ENCODE data around the gene ARTN.

Gene ARTN

DNA sequence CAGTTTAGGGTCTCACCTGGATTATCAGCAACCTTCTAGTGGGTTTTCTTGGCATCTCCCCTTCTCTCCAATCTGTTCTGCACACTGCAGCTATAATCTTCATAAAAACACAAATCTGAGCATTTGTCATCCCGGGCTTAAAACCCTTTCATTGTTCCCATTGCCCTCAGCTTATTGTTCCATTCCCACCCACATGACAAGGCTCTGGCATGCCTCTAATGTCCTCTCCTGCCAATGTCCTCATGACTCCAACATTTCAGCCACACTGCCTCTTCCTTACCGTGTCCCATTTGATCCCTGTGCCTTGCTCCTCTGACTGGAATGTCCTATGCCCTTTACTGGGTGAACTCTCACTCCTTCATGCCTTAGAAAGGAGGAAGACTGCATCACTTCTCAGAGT lies 28.7 kb downstream of the ARTN start:
- intact Hi-C loops (cut with DNase I), result no loop called here
- peak in 21 of 42 donors; percentile 32 to 86 (median 60) for DNase-seq

DNA sequence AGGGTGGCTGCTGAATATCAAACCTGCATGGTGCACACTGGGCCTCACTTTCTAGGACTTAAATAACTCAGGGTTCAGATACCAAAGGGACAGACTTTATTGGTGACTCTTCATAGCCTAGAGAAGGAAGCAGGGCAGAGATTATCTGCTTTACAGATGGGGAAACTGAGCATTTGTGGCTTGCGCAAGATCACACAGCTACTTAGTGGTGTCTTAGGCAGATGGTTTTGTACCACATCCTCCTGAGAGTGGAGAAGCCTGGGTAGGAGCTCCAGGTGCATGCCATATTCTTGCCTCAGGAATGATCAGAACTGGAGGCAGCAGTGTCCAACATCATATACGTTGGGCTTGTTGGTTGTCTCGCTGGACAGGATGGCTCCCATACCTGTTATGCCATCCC lies 29.4 kb downstream of the ARTN start:
- intact Hi-C loops (cut with DNase I), result no loop called here
- no peak for DNase-seq

DNA sequence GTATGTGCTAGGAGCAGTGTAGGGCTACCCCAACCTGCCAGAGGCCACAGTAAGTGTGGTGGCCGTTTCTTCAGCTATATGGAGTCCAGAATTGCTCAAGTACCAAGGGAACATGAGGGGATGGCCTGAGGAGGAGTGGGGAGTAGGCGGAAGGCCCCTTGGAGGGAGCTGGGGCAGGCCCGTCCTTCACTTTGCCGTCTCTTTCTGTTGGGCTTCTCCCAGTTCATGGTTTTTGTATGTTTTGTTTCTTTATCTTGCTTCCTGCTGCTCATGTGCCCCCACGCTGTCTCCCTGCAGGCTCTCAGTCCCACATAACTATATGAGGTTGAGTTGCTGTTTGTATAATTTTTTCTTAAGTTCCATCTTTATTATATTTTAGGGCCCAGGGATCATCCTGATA lies 30.3 kb downstream of the ARTN start:
- intact Hi-C loops (cut with DNase I), result no loop called here
- DNase-seq, result no peak

DNA sequence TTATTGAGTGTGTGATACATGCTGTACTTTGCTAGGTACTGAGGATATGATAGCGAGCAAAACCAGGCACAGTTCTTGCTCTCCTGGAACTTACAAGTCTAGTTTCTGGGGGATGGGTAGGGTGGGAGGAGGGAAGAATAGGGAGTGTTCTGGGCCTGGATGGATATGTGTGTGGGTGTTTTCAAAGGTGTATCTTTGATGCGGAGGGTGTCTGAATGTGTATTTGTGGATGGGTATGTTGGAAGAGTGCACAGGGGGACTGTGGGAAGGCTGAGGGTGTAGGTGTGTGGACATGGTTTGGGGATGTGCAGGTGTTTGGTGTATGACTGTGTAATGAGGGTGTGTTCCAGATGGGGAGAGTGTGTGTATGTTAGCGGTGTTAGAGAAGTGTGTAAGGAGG lies 31.7 kb downstream of the ARTN start:
- peak in 9 of 42 donors; percentile 24 to 72 (median 46) for DNase-seq
- intact Hi-C loops (cut with DNase I), result no loop called here

DNA sequence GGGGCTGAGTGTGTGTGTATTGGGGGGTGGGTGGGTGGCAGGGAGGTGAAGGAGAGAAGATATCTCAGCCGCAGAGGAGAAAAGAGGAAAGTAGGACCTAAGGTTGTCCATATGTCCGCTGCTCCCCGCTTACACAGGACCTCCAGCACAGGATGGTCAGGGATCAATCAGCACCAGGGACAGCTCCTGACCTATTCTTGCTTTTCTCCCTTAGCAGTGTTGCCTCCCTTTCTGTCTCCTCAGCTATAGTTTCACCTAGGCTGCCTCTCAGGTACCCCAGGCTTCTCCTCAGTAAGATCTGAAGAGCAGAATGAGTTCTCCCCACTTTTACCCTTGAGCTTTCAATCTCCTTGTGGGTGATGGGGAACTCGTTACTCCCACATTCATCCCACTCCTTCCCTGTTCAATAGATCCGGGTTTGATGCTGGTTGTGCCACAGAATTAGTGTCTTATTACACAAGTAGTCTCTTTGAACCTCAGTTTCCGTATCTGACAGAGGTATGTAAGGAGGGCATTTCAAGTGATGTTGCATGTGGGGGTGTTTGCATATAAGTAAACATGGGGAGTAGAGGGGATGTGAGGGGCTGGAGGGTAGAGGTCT lies 34.8 kb downstream of the ARTN start:
- intact Hi-C loops (cut with DNase I), result no loop called here
- DNase-seq, result peak in 1 of 42 donors; percentile 69

DNA sequence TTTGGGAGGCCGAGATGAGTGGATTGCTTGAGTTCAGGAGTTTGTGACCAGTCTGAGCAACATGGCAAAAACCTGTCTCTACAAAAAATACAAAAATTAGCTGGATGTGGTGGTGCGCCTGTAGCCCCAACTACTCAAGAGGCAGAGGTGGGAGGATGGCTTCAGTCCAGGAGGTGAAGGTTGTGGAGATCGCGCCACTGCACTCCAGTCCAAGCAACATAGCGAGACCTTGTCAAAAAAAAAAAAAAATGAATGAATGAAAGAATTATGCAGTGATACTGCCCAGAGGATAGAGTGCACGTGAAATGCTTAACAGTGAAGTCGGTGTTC lies 35.8 kb downstream of the ARTN start:
- peak in 1 of 42 donors; percentile 9 for DNase-seq
- intact Hi-C loops (cut with DNase I), result no loop called here

DNA sequence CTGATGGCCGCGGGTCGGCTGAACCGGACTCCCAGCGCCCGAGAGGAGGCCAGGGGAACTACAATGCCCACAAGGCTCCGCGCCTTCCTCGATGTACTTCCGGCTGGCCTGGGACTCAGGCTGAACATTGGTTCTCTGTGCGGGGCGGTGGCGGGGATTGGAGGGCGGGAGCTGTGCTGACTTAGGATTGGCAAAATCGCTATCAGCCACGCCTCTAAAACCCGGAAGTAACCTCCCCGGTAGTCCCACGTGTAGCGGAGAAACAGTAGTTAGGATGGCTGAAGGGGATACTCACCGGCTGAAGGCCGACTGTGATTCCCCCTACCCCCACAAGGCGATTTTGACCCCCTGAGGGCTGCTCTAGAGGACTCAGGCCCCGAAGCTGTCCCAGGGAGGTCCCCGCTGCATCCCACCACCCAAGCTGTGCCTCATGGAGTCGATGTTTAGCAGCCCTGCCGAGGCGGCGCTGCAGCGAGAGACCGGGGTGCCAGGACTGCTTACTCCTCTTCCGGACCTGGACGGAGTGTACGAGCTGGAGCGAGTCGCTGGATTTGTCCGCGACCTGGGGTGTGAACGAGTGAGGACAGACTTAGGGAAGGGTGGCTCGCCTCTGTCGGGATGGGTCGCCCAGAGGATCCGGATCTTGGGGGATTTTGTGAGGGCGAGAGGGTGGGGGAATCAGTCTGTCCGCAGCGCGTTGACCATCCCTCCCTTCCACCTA lies 36.3 kb downstream of the ARTN start, which contains the start of gene DPH2:
TSS of gene DPH2 (plus strand) at position 265 of the 721 bp plus-strand sequence. CDS start at position 431, 166 bp downstream.
- DNase-seq, result peak; percentile 95 to 100 (median 98)
- intact Hi-C loops (cut with DNase I), result no loop called here

DNA sequence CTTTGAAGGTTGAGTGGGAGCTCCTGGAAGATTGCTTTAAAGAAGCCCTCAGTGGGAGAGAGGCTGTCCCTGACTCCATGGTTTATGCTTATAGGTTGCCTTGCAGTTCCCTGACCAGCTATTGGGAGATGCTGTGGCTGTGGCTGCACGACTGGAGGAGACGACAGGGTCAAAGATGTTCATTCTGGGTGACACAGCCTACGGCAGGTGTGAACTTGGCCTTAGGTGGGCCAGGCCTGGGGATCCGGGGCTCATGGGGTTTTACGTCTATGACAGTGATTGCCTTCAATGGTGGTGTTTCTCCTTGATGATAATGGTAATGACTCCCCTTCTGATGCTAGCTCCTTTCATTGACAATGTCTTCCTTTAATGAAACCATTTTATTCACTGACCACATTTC lies 36.9 kb downstream of the ARTN start:
- intact Hi-C loops (cut with DNase I), result no loop called here
- no peak for DNase-seq

DNA sequence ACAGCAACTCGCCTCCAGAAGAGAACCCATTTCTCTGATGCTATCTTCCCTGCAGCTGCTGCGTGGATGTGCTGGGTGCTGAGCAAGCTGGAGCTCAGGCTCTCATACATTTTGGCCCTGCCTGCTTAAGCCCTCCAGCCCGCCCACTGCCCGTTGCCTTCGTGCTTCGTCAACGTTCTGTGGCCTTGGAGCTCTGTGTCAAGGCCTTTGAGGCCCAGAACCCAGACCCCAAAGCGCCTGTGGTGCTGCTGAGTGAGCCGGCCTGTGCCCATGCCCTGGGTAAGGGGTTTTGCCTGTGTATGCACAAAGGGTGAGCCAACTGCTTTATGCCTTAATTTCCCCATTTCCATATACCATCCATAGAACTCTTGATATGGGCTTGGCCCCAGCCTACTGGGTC lies 37.3 kb downstream of the ARTN start:
- no peak for DNase-seq

DNA sequence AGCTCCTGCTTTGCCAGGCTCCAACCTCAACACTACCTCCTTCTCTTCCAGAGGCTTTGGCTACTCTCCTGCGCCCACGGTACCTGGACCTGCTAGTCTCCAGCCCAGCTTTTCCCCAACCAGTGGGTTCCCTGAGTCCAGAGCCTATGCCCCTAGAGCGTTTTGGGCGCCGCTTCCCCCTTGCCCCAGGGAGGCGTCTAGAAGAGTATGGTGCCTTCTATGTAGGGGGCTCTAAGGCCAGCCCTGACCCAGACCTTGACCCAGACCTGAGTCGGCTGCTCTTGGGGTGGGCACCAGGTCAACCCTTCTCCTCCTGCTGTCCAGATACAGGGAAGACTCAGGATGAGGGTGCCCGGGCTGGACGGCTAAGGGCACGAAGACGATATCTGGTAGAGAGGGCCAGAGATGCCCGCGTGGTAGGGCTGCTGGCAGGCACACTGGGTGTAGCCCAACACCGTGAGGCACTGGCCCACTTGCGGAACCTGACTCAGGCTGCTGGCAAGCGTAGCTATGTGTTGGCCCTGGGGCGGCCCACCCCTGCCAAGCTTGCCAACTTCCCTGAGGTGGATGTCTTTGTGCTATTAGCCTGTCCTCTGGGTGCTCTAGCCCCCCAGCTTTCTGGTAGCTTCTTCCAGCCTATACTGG lies 37.9 kb downstream of the ARTN start:
- intact Hi-C loops (cut with DNase I), result no loop called here
- DNase-seq, result no peak

More for the DNA sequence above, 37.3 kb downstream of the ARTN start:
- intact Hi-C loops (cut with DNase I), result no loop called here

DNA sequence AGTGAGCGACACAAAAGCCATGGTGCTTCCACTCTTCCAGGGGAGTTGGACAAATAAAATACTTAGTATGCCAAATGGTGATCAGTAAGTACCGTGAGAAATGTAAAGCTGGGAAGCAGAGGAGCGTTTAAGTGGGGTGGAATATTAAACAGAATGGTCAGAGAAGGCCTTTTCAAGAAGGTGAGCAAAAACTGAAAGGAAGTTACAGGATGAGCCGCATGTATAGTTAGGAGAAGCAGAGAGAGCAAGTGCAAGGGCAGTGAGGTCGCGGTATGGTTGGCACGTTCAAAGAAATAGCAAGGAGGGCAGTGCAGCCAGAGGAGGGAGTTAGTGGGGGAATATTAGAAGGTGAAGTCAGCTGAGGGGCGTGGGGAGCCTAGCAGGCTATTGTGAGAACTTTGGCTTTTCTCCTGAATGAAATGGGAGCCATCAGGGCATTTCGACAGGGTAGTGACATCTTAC lies 40.4 kb downstream of the ARTN start:
- intact Hi-C loops (cut with DNase I), result loop anchor here (1.0 kb wide), 1 partner anchor 28 kb away; the partner anchor contains the start of gene IPO13
- DNase-seq, result no peak

DNA sequence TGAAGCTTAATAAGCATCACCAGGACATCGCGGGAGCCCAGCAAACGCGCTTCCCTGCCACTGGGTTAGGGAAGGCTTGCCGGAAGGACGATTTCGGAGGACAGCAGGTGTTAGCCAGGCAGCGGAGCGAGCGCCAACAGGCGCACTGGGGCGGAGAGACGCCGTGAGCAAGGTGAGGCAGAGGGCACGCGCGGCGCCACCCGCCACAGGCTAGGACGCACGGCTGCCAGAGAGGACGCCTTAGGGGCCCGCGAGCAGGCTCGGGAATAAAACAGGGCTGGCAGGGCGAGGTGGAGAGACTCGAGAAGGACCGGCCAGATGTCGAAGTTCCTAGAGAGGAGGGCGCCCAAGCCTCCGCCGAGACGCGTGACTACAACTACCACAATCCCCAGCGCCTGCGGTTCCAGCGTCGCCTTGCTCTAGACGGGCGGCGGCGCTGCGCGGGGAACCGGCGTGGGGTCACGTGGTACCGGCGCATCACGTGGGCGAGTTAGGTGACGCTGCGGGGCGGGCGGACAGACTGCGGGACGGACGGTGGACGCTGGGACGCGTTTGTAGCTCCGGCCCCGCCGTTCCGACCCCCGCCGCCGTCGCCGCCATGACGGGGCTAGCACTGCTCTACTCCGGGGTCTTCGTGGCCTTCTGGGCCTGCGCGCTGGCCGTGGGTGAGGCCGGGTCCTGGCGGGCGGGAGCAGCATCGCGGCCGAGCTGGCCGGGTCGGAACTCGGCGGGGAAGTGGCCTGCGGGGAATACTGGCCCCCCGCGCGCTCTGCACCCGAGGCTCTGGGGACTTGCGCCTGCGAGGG lies 41.0 kb downstream of the ARTN start, which contains the start of gene ATP6V0B:
TSS of gene ATP6V0B (plus strand) at position 518 of the 806 bp plus-strand sequence. CDS start at position 599, 81 bp downstream.
- intact Hi-C loops (cut with DNase I), result loop anchor here (1.0 kb wide), 1 partner anchor 28 kb away; the partner anchor contains the start of gene IPO13
- peak; percentile 96 to 100 (median 99) for DNase-seq

DNA sequence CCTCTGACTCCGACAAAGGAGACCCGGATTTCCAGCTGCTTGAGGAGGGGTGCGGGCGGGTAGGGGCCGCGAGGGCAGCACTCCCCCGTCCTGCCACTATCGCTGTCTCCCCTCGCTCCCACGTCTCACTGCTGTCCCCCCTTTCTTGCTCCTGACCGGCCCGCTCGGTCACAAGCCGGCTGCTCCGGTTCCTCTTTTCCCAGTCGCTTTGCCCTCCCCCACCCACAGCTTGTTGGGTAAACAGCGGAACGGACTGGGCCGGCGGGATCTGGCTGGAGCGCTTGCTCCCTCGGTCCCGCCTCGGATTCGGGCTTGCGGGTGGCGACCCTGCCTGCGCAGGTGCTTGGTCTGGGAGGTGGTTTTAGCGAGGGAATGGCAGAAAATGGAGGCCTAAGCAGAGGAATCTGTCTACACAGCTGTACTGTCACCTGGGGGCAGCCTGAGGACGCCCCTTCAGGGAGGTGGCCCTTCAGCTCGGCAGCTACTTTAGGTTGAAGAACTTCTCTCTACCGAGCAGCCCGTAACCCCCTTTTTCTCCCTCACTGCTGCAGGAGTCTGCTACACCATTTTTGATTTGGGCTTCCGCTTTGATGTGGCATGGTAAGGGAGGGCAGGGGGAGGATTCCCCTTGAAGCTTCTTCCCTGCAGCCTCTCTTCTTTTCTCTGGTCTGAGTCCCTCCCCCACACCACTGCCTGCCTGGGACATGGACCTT lies 41.8 kb downstream of the ARTN start:
- DNase-seq, result peak in 28 of 42 donors; percentile 27 to 69 (median 52)
- intact Hi-C loops (cut with DNase I), result no loop called here

DNA sequence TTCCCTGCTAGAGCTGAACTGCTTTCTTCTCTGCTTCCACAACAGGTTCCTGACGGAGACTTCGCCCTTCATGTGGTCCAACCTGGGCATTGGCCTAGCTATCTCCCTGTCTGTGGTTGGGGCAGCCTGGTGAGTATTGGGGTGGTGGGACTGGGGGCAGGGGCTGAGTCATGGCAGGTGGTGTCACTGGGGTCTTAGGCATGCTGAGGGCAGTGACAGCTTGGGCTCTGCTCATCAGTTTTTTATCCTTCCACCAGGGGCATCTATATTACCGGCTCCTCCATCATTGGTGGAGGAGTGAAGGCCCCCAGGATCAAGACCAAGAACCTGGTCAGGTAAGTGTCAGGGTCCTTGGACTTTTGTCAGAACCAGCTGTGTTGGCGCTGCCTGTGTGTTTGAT lies 42.4 kb downstream of the ARTN start:
- no peak for DNase-seq
- intact Hi-C loops (cut with DNase I), result no loop called here

DNA sequence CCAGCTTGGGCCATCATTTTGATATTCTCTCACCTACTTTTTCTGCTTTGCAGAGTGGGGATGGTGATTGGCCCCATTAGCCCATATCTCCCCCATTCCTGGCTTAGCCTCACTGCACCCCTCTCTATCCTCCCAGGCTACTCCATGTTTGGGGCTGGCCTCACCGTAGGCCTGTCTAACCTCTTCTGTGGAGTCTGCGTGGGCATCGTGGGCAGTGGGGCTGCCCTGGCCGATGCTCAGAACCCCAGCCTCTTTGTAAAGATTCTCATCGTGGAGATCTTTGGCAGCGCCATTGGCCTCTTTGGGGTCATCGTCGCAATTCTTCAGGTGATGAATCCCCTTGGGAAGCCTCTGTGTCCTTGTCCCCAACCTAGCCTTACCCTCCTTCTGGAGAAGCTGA lies 43.3 kb downstream of the ARTN start:
- intact Hi-C loops (cut with DNase I), result no loop called here
- no peak for DNase-seq

DNA sequence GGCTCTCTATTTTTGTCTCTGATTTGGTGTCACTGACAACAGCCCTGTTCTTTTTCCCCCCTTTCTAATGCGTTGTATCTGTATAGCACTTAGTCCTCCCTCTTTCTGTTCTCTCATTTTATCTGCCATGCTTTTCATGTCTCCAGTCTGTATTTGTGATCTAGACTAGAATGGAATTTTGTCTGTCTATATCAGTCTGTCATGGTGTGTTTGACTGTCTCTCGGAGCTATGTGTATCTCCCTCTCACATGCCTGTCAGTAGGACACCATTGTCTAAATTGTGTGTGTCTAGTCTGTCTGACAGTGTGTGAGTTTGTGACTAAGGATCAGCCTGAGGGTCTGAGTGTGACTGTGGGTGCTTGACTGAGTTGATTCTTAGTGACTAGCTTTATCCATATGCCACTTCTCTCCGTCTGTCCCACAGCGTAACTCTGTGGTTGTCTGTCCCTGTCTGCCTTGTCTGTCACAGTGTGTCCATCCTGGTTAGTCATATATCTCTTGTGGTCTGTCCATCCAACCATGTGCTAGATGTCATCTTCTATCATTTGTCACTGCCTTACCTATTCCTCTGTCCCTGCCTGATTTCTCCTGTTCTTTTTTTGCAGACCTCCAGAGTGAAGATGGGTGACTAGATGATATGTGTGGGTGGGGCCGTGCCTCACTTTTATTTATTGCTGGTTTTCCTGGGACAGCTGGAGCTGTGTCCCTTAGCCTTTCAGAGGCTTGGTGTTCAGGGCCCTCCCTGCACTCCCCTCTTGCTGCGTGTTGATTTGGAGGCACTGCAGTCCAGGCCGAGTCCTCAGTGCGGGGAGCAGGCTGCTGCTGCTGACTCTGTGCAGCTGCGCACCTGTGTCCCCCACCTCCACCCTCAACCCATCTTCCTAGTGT lies 44.0 kb downstream of the ARTN start:
- intact Hi-C loops (cut with DNase I), result no loop called here
- DNase-seq, result no peak

DNA sequence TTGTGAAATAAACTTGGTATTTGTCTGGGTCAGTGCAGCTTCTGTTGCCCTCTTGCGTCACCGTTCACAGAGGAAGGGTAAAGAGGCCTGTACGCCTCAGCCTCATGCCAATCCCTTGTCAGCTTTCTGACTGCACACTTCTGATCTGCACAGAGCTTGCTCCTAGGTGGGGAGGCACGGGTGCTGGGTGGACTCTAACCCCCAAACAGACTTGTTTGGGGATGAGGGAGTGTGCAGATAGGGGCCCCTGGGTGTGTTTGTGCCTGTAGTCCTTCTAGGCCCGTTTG lies 44.6 kb downstream of the ARTN start:
- intact Hi-C loops (cut with DNase I), result no loop called here
- no peak for DNase-seq

Measured in head of caudate nucleus (tissue), 42 donors.